K562 (cell line): ENCODE results near the gene CFAP221. TPM values are rescaled to one million over a fixed set of nuclear protein-coding genes. Genes with fewer than 3 reads are reported as not detected.
A peak's percentile ranks its signal among the peaks of the same experiment; 100 is the strongest.

Experiments
- ATAC-seq: fragments of 200-7000 bp; cut with Tn5 transposase; 3 replicates; pipeline ENCODE4 v1.9.1; 2020; ENCODE audit warnings: moderate library complexity
- BruUV-seq: library from RNA; stranded (reverse); fragments of 400-500 nt; replicated peaks from 2 replicates; lab custom pipeline; 2021; lab: Mats Ljungman, UMichigan
- CTCF ChIA-PET: fragments of 300-600 bp; formaldehyde crosslinking; extraction: SDS; loops from one replicate; lab custom pipeline; 2021; ENCODE audit warnings: low intra/inter-chr PET ratio; lab: Yijun Ruan, JAX
- POLR2A ChIA-PET: fragments of 300-600, 350-650 bp; sonication (Branson Sonifier 250); formaldehyde crosslinking; extraction: SDS; loops from one replicate; lab custom pipeline; 2021; ENCODE audit warnings: antibody characterized with exemption, inconsistent platforms; lab: Yijun Ruan, JAX
- DNase-seq, 4 experiments: peaks; one replicate each; pipeline versions ENCODE4 v3.0.0 to v3.0.0-alpha.2; 2011 to 2018; ENCODE audit warnings: low spot score in 3 of 4, mixed read lengths in 3 of 4; ENCODE audit errors: extremely low read depth in 1 of 4
- FAIRE-seq: peaks from 2 replicates; lab custom pipeline; 2011; peaks lifted over from hg19 to GRCh38; lab: Jason Lieb, UNC
- H2AFZ ChIP-seq: 2 replicates; pipeline ENCODE4 v1.6.0; 2011; ENCODE audit warnings: low read depth, low read length, control low read depth, inconsistent platforms
- H3K27ac ChIP-seq: fragments of 200-600 bp; 3 replicates; pipeline ENCODE4 v1.8.0; 2011; ENCODE audit warnings: low read depth, mild to moderate bottlenecking, control low read depth, inconsistent platforms, low read length, moderate library complexity, mixed read lengths; ENCODE audit errors: extremely low read depth
- H3K27me3 ChIP-seq, 2 experiments: fragments of 300-600 bp in 1 of 2; 2 replicates in 1 of 2; 3 replicates in 1 of 2; pipeline versions ENCODE4 v1.6.0 to v1.8.0; 2011; ENCODE audit warnings: inconsistent platforms in 2 of 2, low read length in 2 of 2, mild to moderate bottlenecking in 1 of 2, mixed read lengths in 1 of 2, moderate library complexity in 1 of 2; ENCODE audit not compliant: control insufficient read depth in 2 of 2, insufficient read depth in 2 of 2
- H3K36me3 ChIP-seq: fragments of 300-600 bp; 3 replicates; pipeline ENCODE4 v1.8.0; 2011; ENCODE audit warnings: mild to moderate bottlenecking, low read length, inconsistent platforms; ENCODE audit not compliant: control insufficient read depth, insufficient read depth
- H3K4me1 ChIP-seq, 2 experiments: fragments of 200-600 bp in 1 of 2; replicated peaks in 1 of 2; 2 replicates in 1 of 2; 3 replicates in 1 of 2; pipeline versions ENCODE4 v1.5.1 to v1.8.0; 2011; ENCODE audit warnings: inconsistent platforms in 2 of 2, low read length in 2 of 2, mild to moderate bottlenecking in 1 of 2, mixed read lengths in 1 of 2, moderate library complexity in 1 of 2; ENCODE audit not compliant: control insufficient read depth in 2 of 2, insufficient read depth in 2 of 2
- H3K4me2 ChIP-seq: 2 replicates; pipeline ENCODE4 v1.6.1; 2011; ENCODE audit warnings: low read length, control low read depth, inconsistent platforms, mixed read lengths; ENCODE audit not compliant: insufficient read depth
- H3K4me3 ChIP-seq: fragments of 200-600 bp; sonication (generic), shearing (Covaris generic); 2 replicates; pipeline ENCODE4 v1.5.1; 2016; ENCODE audit warnings: control low read depth, inconsistent platforms
- H3K79me2 ChIP-seq: fragments of 200-600 bp; 3 replicates; pipeline ENCODE4 v1.8.0; 2011; ENCODE audit warnings: low read length, inconsistent platforms; ENCODE audit not compliant: control insufficient read depth, insufficient read depth
- H3K9ac ChIP-seq, 2 experiments: 2 replicates each; pipeline versions ENCODE4 v1.6.0 to v1.6.1; 2011; ENCODE audit warnings: low read depth in 2 of 2, low read length in 2 of 2, control low read depth in 1 of 2, inconsistent platforms in 1 of 2, mild to moderate bottlenecking in 1 of 2, mixed read lengths in 1 of 2; ENCODE audit not compliant: insufficient read depth in 1 of 2
- H3K9me1 ChIP-seq: one replicate; pipeline ENCODE4 v1.6.0; 2011; ENCODE audit warnings: inconsistent platforms, mild to moderate bottlenecking, low read length, moderate library complexity; ENCODE audit not compliant: control insufficient read depth, insufficient read depth
- H3K9me3 ChIP-seq: replicated peaks from 2 replicates; pipeline ENCODE4 v1.5.1; 2011; ENCODE audit warnings: low read depth, low read length, inconsistent platforms; ENCODE audit not compliant: control insufficient read depth, insufficient read depth
- H4K20me1 ChIP-seq: replicated peaks from 2 replicates; pipeline ENCODE4 v1.6.1; 2011; ENCODE audit warnings: low read length, inconsistent platforms, mixed read lengths; ENCODE audit not compliant: control insufficient read depth, insufficient read depth
- ATF6 ChIP-seq: sonication (generic); formaldehyde crosslinking; IDR thresholded peaks from 2 replicates; pipeline ENCODE4 v1.4.0; 2020; ENCODE audit warnings: mild to moderate bottlenecking, missing genetic modification reagents
- NFIC ChIP-seq: fragments of 450-650 bp; IDR thresholded peaks from 2 replicates; pipeline ENCODE4 v1.6.1; 2017; ENCODE audit warnings: mild to moderate bottlenecking, inconsistent platforms
- PKNOX1 ChIP-seq: fragments of 450-650 bp; IDR thresholded peaks from 2 replicates; pipeline ENCODE4 v1.6.1; 2016
- RBM25 ChIP-seq: fragments of 200-400 bp; formaldehyde crosslinking; IDR thresholded peaks from 2 replicates; pipeline ENCODE4 v1.6.1; 2018; ENCODE audit warnings: low read length, low read depth, moderate library complexity; ENCODE audit not compliant: severe bottlenecking
- WGBS: fragments of 100-300 bp; shearing (Covaris generic); methylation state at CpG from one replicate; pipeline ENCODE4 v1.1.6; 2016; ENCODE audit warnings: low coverage, mixed read lengths; ENCODE audit not compliant: insufficient coverage; ENCODE audit errors: missing lambda C conversion rate; 5-methylcytosine and 5-hydroxymethylcytosine counted together
- in situ Hi-C: fragments of 300-500 bp; cut with MboI; formaldehyde crosslinking; loops from 4 replicates; pipeline ENCODE4 v1.15.0; 2018; ENCODE audit warnings: inconsistent platforms, mixed read lengths
- intact Hi-C: fragments of 100-400 bp; cut with micrococcal nuclease; formaldehyde crosslinking; loops from 2 replicates; pipeline ENCODE4 v1.14.2; 2022
- polyA plus RNA-seq, 8 experiments: library from polyadenylated mRNA; depleted of rRNA in 4 of 8; stranded (reverse) in 5 of 8; unstranded in 3 of 8; fragments of >200 nt; fragmentation: Nextera tagmentation in 2 of 8; fragmentation: Illumina TruSeq in 1 of 8; extraction: Ambion mirVana in 2 of 8; extraction: Trizol in 1 of 8; gene quantifications; 2 replicates each; pipeline versions ENCODE4 v1.2.1 to v1.2.3, GENCODE V29; 2011 to 2014; ENCODE audit warnings: inconsistent platforms in 1 of 8, missing spikeins in 1 of 8
- total RNA-seq, 7 experiments: library from RNA; depleted of rRNA in 6 of 7; stranded (reverse); fragments of >200 nt in 6 of 7; fragmentation: Illumina TruSeq in 2 of 7; extraction: Trizol in 2 of 7; gene quantifications; 2 replicates each; pipeline versions ENCODE4 v1.2.1 to v1.2.3, GENCODE V29; 2011 to 2021; ENCODE audit warnings: low replicate concordance in 1 of 7

The CFAP221 gene
- total and polyA plus RNA-seq, 9 of the 15 experiments (the other 6 are each of a cell fraction or from before 2014, with no cell fraction given) = 0.09 to 1.4 (median 0.65) TPM

- in situ Hi-C loops (no loop called here), intact Hi-C loops (no loop called here)
- Histone ChIP-seq H3K27ac (no peak overlapping the region), H3K9ac (no peak overlapping the region), H2AFZ (no peak overlapping the region), H3K4me1 (peaks cover 0 to 7% of the 10 kb centered on the region in 2 experiments; a peak in 1 of 5 replicates), H3K9me3 (no peaks in the 10 kb centered on the region), H3K4me2 (no peak overlapping the region), H3K79me2 (no peaks in the 10 kb centered on the region), H3K27me3 (peaks cover 13 to 40% of the 10 kb centered on the region in 2 experiments), H3K9me1 (no peaks in the 10 kb centered on the region), H3K4me3 (no peak overlapping the region), H4K20me1 (no peaks in the 10 kb centered on the region), H3K36me3 (no peaks in the 10 kb centered on the region)
- DNase-seq = no peak
- POLR2A ChIA-PET = no interaction called here
- CTCF ChIA-PET = no interaction called here
- 8% methylated on average over 6 of the region's 6 CpGs for WGBS
- BruUV-seq = no TSS peak
- no peak for FAIRE-seq
- no peak for ATAC-seq
- TF ChIP-seq PKNOX1 = no peak
- no peak for TF ChIP-seq ATF6 (CRISPR knock-in tag)
- TF ChIP-seq NFIC = 0 out of 2 replicates have a peak, but pooled peaks have one; percentile 29
- TF ChIP-seq RBM25 = no peak
Measured at GRCh38 chr2:119522671-119523070, 21.6 kb upstream of the CFAP221 start.
